Activated CD4-positive, alpha-beta memory T cell treated with anti-CD3 and anti-CD28 coated beads, Interleukin-2, amount 10 ng/mL, durations not matched to agents 7 days and 5 days (primary cell): ENCODE measurements around the gene PHF21A. TPM values are rescaled to one million over a fixed set of nuclear protein-coding genes. Genes with fewer than 3 reads are reported as not detected.

ENCODE experiments used
- CTCF ChIA-PET: fragments of 350-600 bp; sonication (Branson Sonifier 250); formaldehyde crosslinking; loops from one replicate; lab custom pipeline; 2021; ENCODE audit warnings: antibody characterized with exemption, inconsistent platforms; lab: Charles Lee
- POLR2A ChIA-PET: fragments of 350-600 bp; sonication (Branson Sonifier 250); formaldehyde crosslinking; loops from one replicate; lab custom pipeline; 2021; ENCODE audit warnings: antibody characterized with exemption; lab: Charles Lee
- DNase-seq: peaks from one replicate; pipeline ENCODE4 v3.0.0-alpha.2; 2020
- H3K27ac Mint-ChIP-seq: one replicate; pipeline ENCODE4 v1.8.0; 2021; ENCODE audit warnings: mild to moderate bottlenecking, mixed read lengths
- H3K27me3 Mint-ChIP-seq: one replicate; pipeline ENCODE4 v1.8.0; 2021; ENCODE audit warnings: mixed read lengths
- H3K36me3 Mint-ChIP-seq: one replicate; pipeline ENCODE4 v1.8.0; 2021; ENCODE audit warnings: low read depth, mixed read lengths
- H3K4me1 Mint-ChIP-seq: one replicate; pipeline ENCODE4 v1.8.0; 2021; ENCODE audit warnings: mixed read lengths
- H3K4me3 Mint-ChIP-seq: one replicate; pipeline ENCODE4 v1.8.0; 2021; ENCODE audit warnings: mild to moderate bottlenecking, mixed read lengths
- H3K9me3 Mint-ChIP-seq: one replicate; pipeline ENCODE4 v1.8.0; 2021; ENCODE audit warnings: mixed read lengths
- total RNA-seq, 2 experiments: library from RNA; stranded (reverse); gene quantifications; one replicate each; pipeline ENCODE4 v1.2.3, GENCODE V29; 2021

PHF21A gene
- total RNA-seq, 2 experiments from 2014 or later: 52.6 to 56.9 TPM

GRCh38 chr11:46064221-46064620, 57.0 kb downstream of the PHF21A start:
- H3K9me3 Mint-ChIP-seq: no peaks in the 10 kb centered on the region
- H3K4me3 Mint-ChIP-seq: no peak overlapping the region
- CTCF ChIA-PET: no interaction called here
- H3K36me3 Mint-ChIP-seq: peaks cover 21% of the 10 kb centered on the region
- H3K27me3 Mint-ChIP-seq: no peaks in the 10 kb centered on the region
- H3K27ac Mint-ChIP-seq: no peak overlapping the region
- POLR2A ChIA-PET: no interaction called here
- no peaks in the 10 kb centered on the region for H3K4me1 Mint-ChIP-seq
- no peak for DNase-seq

- POLR2A ChIA-PET: interaction anchor here (0.6 kb wide), 1 partner anchor 77 kb away, joined by 3 read pairs; no protein-coding TSS in a partner anchor
- no peak for DNase-seq
- Mint-ChIP-seq H3K27me3 (no peaks in the 10 kb centered on the region), H3K36me3 (peaks cover 15% of the 10 kb centered on the region), H3K4me1 (no peaks in the 10 kb centered on the region), H3K27ac (no peak overlapping the region), H3K9me3 (no peaks in the 10 kb centered on the region), H3K4me3 (no peak overlapping the region)
- CTCF ChIA-PET: no interaction called here
Measured at GRCh38 chr11:46063138-46063537, 58.1 kb downstream of the PHF21A start.

- POLR2A ChIA-PET: no interaction called here
- no peaks in the 10 kb centered on the region for H3K9me3 Mint-ChIP-seq
- H3K27me3 Mint-ChIP-seq: no peaks in the 10 kb centered on the region
- H3K27ac Mint-ChIP-seq: no peak overlapping the region
- no peaks in the 10 kb centered on the region for H3K4me1 Mint-ChIP-seq
- CTCF ChIA-PET: no interaction called here
- H3K36me3 Mint-ChIP-seq: peaks cover 4% of the 10 kb centered on the region
- no peak overlapping the region for H3K4me3 Mint-ChIP-seq
- no peak for DNase-seq
Measured at GRCh38 chr11:46060013-46060412, 61.2 kb downstream of the PHF21A start.

- ChIA-PET CTCF (interaction anchor here (0.7 kb wide), 1 partner anchor 51 kb away, joined by 3 read pairs; no protein-coding TSS in a partner anchor), POLR2A (no interaction called here)
- H3K27me3 Mint-ChIP-seq: no peaks in the 10 kb centered on the region
- H3K27ac Mint-ChIP-seq: no peak overlapping the region
- H3K4me1 Mint-ChIP-seq: no peaks in the 10 kb centered on the region
- H3K36me3 Mint-ChIP-seq: peaks cover 3% of the 10 kb centered on the region
- no peak overlapping the region for H3K4me3 Mint-ChIP-seq
- no peaks in the 10 kb centered on the region for H3K9me3 Mint-ChIP-seq
- no peak for DNase-seq
Measured at GRCh38 chr11:46057489-46057888, 63.8 kb downstream of the PHF21A start.

GRCh38 chr11:46055371-46055770, 65.9 kb downstream of the PHF21A start:
- Mint-ChIP-seq H3K36me3 (peaks cover 8% of the 10 kb centered on the region), H3K27me3 (no peaks in the 10 kb centered on the region), H3K9me3 (no peaks in the 10 kb centered on the region), H3K27ac (no peak overlapping the region), H3K4me3 (no peak overlapping the region), H3K4me1 (no peaks in the 10 kb centered on the region)
- ChIA-PET POLR2A (interaction anchor here (1.2 kb wide), 1 partner anchor 9 kb away, joined by 3 read pairs; no protein-coding TSS in a partner anchor), CTCF (no interaction called here)
- DNase-seq: no peak

- Mint-ChIP-seq H3K9me3 (no peaks in the 10 kb centered on the region), H3K4me1 (no peaks in the 10 kb centered on the region), H3K27ac (no peak overlapping the region), H3K4me3 (no peak overlapping the region), H3K36me3 (peaks cover 10% of the 10 kb centered on the region), H3K27me3 (no peaks in the 10 kb centered on the region)
- no peak for DNase-seq
- CTCF ChIA-PET: interaction anchor here (1.0 to 1.1 kb wide), 2 partner anchors 10 to 44 kb away, joined by 3 read pairs; no protein-coding TSS in a partner anchor
- POLR2A ChIA-PET: no interaction called here
Measured at GRCh38 chr11:46051102-46051501, 70.2 kb downstream of the PHF21A start.

GRCh38 chr11:46050662-46051061, 70.6 kb downstream of the PHF21A start:
- Mint-ChIP-seq H3K4me3 (no peak overlapping the region), H3K27ac (no peak overlapping the region), H3K9me3 (no peaks in the 10 kb centered on the region), H3K4me1 (no peaks in the 10 kb centered on the region), H3K27me3 (no peaks in the 10 kb centered on the region), H3K36me3 (peaks cover 10% of the 10 kb centered on the region)
- no peak for DNase-seq
- ChIA-PET POLR2A (no interaction called here), CTCF (interaction anchor here (1.1 kb wide), 1 partner anchor 44 kb away, joined by 3 read pairs; no protein-coding TSS in a partner anchor)

GRCh38 chr11:46050003-46050461, 71.2 kb downstream of the PHF21A start:
- no peak for DNase-seq
- ChIA-PET CTCF (interaction anchor here (1.0 kb wide), 1 partner anchor 86 kb away, joined by 4 read pairs; no protein-coding TSS in a partner anchor), POLR2A (no interaction called here)
- Mint-ChIP-seq H3K4me3 (no peak overlapping the region), H3K27me3 (no peaks in the 10 kb centered on the region), H3K27ac (no peak overlapping the region), H3K4me1 (no peaks in the 10 kb centered on the region), H3K36me3 (peaks cover 10% of the 10 kb centered on the region), H3K9me3 (no peaks in the 10 kb centered on the region)

GRCh38 chr11:46049325-46049897, 71.8 kb downstream of the PHF21A start:
- POLR2A ChIA-PET: no interaction called here
- CTCF ChIA-PET: interaction anchor here (1.0 kb wide), 1 partner anchor 85 kb away, joined by 4 read pairs; no protein-coding TSS in a partner anchor

GRCh38 chr11:46048198-46048597, 73.1 kb downstream of the PHF21A start:
- Mint-ChIP-seq H3K9me3 (no peaks in the 10 kb centered on the region), H3K27ac (no peak overlapping the region), H3K36me3 (peaks cover 10% of the 10 kb centered on the region), H3K27me3 (no peaks in the 10 kb centered on the region), H3K4me1 (no peaks in the 10 kb centered on the region), H3K4me3 (no peak overlapping the region)
- ChIA-PET POLR2A (no interaction called here), CTCF (no interaction called here)
- no peak for DNase-seq

More at GRCh38 chr11:46049325-46049897, 71.8 kb downstream of the PHF21A start:
- no peak for DNase-seq
- Mint-ChIP-seq H3K27ac (no peak overlapping the region), H3K27me3 (no peaks in the 10 kb centered on the region), H3K4me1 (no peaks in the 10 kb centered on the region), H3K36me3 (peaks cover 10% of the 10 kb centered on the region), H3K4me3 (no peak overlapping the region), H3K9me3 (no peaks in the 10 kb centered on the region)

- Mint-ChIP-seq H3K4me3 (no peak overlapping the region), H3K36me3 (peaks cover 10% of the 10 kb centered on the region), H3K27ac (no peak overlapping the region), H3K27me3 (no peaks in the 10 kb centered on the region), H3K4me1 (no peaks in the 10 kb centered on the region), H3K9me3 (no peaks in the 10 kb centered on the region)
- DNase-seq: no peak
- POLR2A ChIA-PET: no interaction called here
- CTCF ChIA-PET: no interaction called here
Measured at GRCh38 chr11:46047520-46047919, 73.7 kb downstream of the PHF21A start.

GRCh38 chr11:46045811-46046210, 75.4 kb downstream of the PHF21A start:
- H3K4me3 Mint-ChIP-seq: no peak overlapping the region
- CTCF ChIA-PET: no interaction called here
- H3K4me1 Mint-ChIP-seq: no peaks in the 10 kb centered on the region
- peaks cover 6% of the 10 kb centered on the region for H3K36me3 Mint-ChIP-seq
- no peak for DNase-seq
- no peaks in the 10 kb centered on the region for H3K9me3 Mint-ChIP-seq
- POLR2A ChIA-PET: interaction anchor here (1.0 kb wide), 1 partner anchor 9 kb away, joined by 3 read pairs; no protein-coding TSS in a partner anchor
- H3K27ac Mint-ChIP-seq: no peak overlapping the region
- no peaks in the 10 kb centered on the region for H3K27me3 Mint-ChIP-seq

- POLR2A ChIA-PET: no interaction called here
Measured at GRCh38 chr11:46044601-46045000, 76.7 kb downstream of the PHF21A start.

More at GRCh38 chr11:46044601-46045000, 76.7 kb downstream of the PHF21A start:
- H3K4me3 Mint-ChIP-seq: no peak overlapping the region
- CTCF ChIA-PET: no interaction called here
- no peaks in the 10 kb centered on the region for H3K27me3 Mint-ChIP-seq
- peaks cover 4% of the 10 kb centered on the region for H3K4me1 Mint-ChIP-seq
- H3K27ac Mint-ChIP-seq: no peak overlapping the region
- DNase-seq: no peak
- no peaks in the 10 kb centered on the region for H3K9me3 Mint-ChIP-seq
- peaks cover 6% of the 10 kb centered on the region for H3K36me3 Mint-ChIP-seq
